ENCODE data around the gene MAP2K4.

Gene MAP2K4

DNA sequence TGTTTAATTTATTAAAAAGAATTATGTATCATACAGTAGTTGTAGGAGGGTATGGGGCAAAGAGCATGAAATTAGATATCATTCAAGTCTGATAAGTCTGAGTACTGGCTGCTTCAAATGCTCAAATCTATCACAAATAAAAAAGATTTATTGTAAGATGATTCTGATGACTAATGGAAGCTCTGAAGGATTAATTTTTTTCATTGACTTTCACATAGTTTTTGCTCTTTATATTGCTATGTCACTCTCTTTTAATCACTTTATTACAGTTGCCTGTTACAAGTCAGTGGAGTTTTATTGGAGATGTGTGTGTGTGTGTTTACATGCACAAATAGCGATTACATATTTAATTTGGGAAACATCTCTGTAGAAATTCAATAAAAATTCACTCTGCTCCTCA lies 15.0 kb downstream of the MAP2K4 start:
- Histone ChIP-seq H3K4me1 (ENCODE audit: control insufficient read depth, insufficient read depth, low read depth, low read length) (no peaks in the 10 kb centered on the region), H3K27me3 (ENCODE audit: control insufficient read depth in 1 of 2, insufficient read depth in 1 of 2, low read length in 2 of 2) (no peaks in the 10 kb centered on the region), H3K79me1 (replicated peaks; ENCODE audit: low read length, poor library complexity, severe bottlenecking) (peaks cover 12% of the 10 kb centered on the region), H3K14ac (ENCODE audit: low read length in 2 of 2) (no peak overlapping the region), H2AFZ (ENCODE audit: low read depth, low read length) (no peak overlapping the region), H3K27ac (ENCODE audit: low read length, poor library complexity, severe bottlenecking) (no peak overlapping the region), H3K23ac (ENCODE audit: low read length in 2 of 2) (no peak overlapping the region), H4K8ac (ENCODE audit: low read length) (no peak overlapping the region), H3K9me3 (ENCODE audit: control insufficient read depth, low read length) (no peaks in the 10 kb centered on the region), H3K36me3 (ENCODE audit: control insufficient read depth in 1 of 2, insufficient read depth in 2 of 2, low read depth in 1 of 2, low read length in 2 of 2) (peaks cover 0 to 7% of the 10 kb centered on the region in 2 experiments), H3K9ac (ENCODE audit: low read length) (no peak overlapping the region), H2BK15ac (ENCODE audit: low read depth, poor library complexity, severe bottlenecking) (no peak overlapping the region), H3K4me3 (ENCODE audit: insufficient read depth in 1 of 2, low read depth in 1 of 2, low read length in 2 of 2) (no peak overlapping the region), H3K4me2 (ENCODE audit: low read length, poor library complexity, severe bottlenecking) (no peak overlapping the region), H4K91ac (ENCODE audit: low read length) (no peak overlapping the region), H2BK12ac (ENCODE audit: low read length in 2 of 2) (no peak overlapping the region), H2AK5ac (ENCODE audit: low read length, severe bottlenecking) (no peak overlapping the region), H2BK120ac (ENCODE audit: low read depth, low read length) (no peak overlapping the region), H3K18ac (ENCODE audit: low read depth in 1 of 2, low read length in 2 of 2) (no peak overlapping the region), H2BK5ac (ENCODE audit: low read depth, low read length, poor library complexity, severe bottlenecking) (no peak overlapping the region), H3K4ac (ENCODE audit: low read depth in 1 of 2, low read length in 2 of 2) (no peak overlapping the region)
- DNase-seq, result no peak
- WGBS, result no CpG with 5 or more reads among the region's 1 CpG

DNA sequence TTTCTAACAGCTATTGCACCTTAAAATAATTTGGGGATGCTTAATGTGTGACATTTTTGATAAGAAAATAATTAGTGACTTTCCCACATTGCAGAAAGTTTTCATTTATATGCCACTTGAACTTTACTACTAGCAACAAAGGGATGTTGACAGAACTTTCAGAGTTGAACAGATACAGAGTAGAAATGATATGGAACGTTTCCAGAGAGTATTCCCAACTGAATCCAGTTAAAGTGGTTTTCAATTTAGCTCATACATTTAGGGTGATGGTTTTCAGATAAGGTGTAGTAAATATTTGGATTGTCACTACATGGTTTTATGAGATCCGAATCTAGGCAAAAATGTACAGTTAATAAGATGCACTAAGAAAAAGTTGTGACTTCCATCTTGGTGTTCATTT lies 17.3 kb downstream of the MAP2K4 start:
- 76% methylated on average over 2 of the region's 2 CpGs for WGBS
- Histone ChIP-seq H3K79me1 (replicated peaks; ENCODE audit: low read length, poor library complexity, severe bottlenecking) (peaks cover 8% of the 10 kb centered on the region), H4K8ac (ENCODE audit: low read length) (no peak overlapping the region), H2AFZ (ENCODE audit: low read depth, low read length) (no peak overlapping the region), H3K36me3 (ENCODE audit: control insufficient read depth in 1 of 2, insufficient read depth in 2 of 2, low read depth in 1 of 2, low read length in 2 of 2) (peaks cover 0 to 7% of the 10 kb centered on the region in 2 experiments), H3K4ac (ENCODE audit: low read depth in 1 of 2, low read length in 2 of 2) (no peak overlapping the region), H3K23ac (ENCODE audit: low read length in 2 of 2) (no peak overlapping the region), H3K27me3 (ENCODE audit: control insufficient read depth in 1 of 2, insufficient read depth in 1 of 2, low read length in 2 of 2) (no peaks in the 10 kb centered on the region), H3K9ac (ENCODE audit: low read length) (no peak overlapping the region), H2BK120ac (ENCODE audit: low read depth, low read length) (no peak overlapping the region), H3K4me1 (ENCODE audit: control insufficient read depth, insufficient read depth, low read depth, low read length) (no peaks in the 10 kb centered on the region), H2BK5ac (ENCODE audit: low read depth, low read length, poor library complexity, severe bottlenecking) (no peak overlapping the region), H3K9me3 (ENCODE audit: control insufficient read depth, low read length) (no peaks in the 10 kb centered on the region), H4K91ac (ENCODE audit: low read length) (no peak overlapping the region), H2BK15ac (ENCODE audit: low read depth, poor library complexity, severe bottlenecking) (no peak overlapping the region), H3K4me2 (ENCODE audit: low read length, poor library complexity, severe bottlenecking) (no peak overlapping the region), H3K14ac (ENCODE audit: low read length in 2 of 2) (no peak overlapping the region), H3K27ac (ENCODE audit: low read length, poor library complexity, severe bottlenecking) (no peak overlapping the region), H2AK5ac (ENCODE audit: low read length, severe bottlenecking) (no peak overlapping the region), H2BK12ac (ENCODE audit: low read length in 2 of 2) (no peak overlapping the region), H3K18ac (ENCODE audit: low read depth in 1 of 2, low read length in 2 of 2) (no peak overlapping the region), H3K4me3 (ENCODE audit: insufficient read depth in 1 of 2, low read depth in 1 of 2, low read length in 2 of 2) (no peak overlapping the region)
- no peak for DNase-seq

- no peaks in the 10 kb centered on the region for H3K9me3 ChIP-seq (ENCODE audit: control insufficient read depth, low read length)
- H2AFZ ChIP-seq (ENCODE audit: low read depth, low read length), result no peak overlapping the region
- H3K4ac ChIP-seq (ENCODE audit: low read depth in 1 of 2, low read length in 2 of 2), result no peak overlapping the region
- H3K36me3 ChIP-seq (ENCODE audit: control insufficient read depth in 1 of 2, insufficient read depth in 2 of 2, low read depth in 1 of 2, low read length in 2 of 2), result no peaks in the 10 kb centered on the region
- no peaks in the 10 kb centered on the region for H3K4me1 ChIP-seq (ENCODE audit: control insufficient read depth, insufficient read depth, low read depth, low read length)
- no peak overlapping the region for H4K8ac ChIP-seq (ENCODE audit: low read length)
- no peak overlapping the region for H3K18ac ChIP-seq (ENCODE audit: low read depth in 1 of 2, low read length in 2 of 2)
- no peak overlapping the region for H3K14ac ChIP-seq (ENCODE audit: low read length in 2 of 2)
- no peak overlapping the region for H2BK15ac ChIP-seq (ENCODE audit: low read depth, poor library complexity, severe bottlenecking)
- 93% methylated on average over 3 of the region's 3 CpGs for WGBS
- no peak overlapping the region for H3K27ac ChIP-seq (ENCODE audit: low read length, poor library complexity, severe bottlenecking)
- DNase-seq, result no peak
- no peak overlapping the region for H3K4me2 ChIP-seq (ENCODE audit: low read length, poor library complexity, severe bottlenecking)
- no peak overlapping the region for H3K23ac ChIP-seq (ENCODE audit: low read length in 2 of 2)
- no peak overlapping the region for H3K9ac ChIP-seq (ENCODE audit: low read length)
- H2BK5ac ChIP-seq (ENCODE audit: low read depth, low read length, poor library complexity, severe bottlenecking), result no peak overlapping the region
- no peak overlapping the region for H2AK5ac ChIP-seq (ENCODE audit: low read length, severe bottlenecking)
- no peak overlapping the region for H2BK12ac ChIP-seq (ENCODE audit: low read length in 2 of 2)
- H3K4me3 ChIP-seq (ENCODE audit: insufficient read depth in 1 of 2, low read depth in 1 of 2, low read length in 2 of 2), result no peak overlapping the region
- H4K91ac ChIP-seq (ENCODE audit: low read length), result no peak overlapping the region
- H2BK120ac ChIP-seq (ENCODE audit: low read depth, low read length), result no peak overlapping the region
- H3K79me1 ChIP-seq (replicated peaks; ENCODE audit: low read length, poor library complexity, severe bottlenecking), result peaks cover 11% of the 10 kb centered on the region
- H3K27me3 ChIP-seq (ENCODE audit: control insufficient read depth in 1 of 2, insufficient read depth in 1 of 2, low read length in 2 of 2), result no peaks in the 10 kb centered on the region
Observed at GRCh38 chr17:12040478-12040877, 19.8 kb downstream of the MAP2K4 start.

GRCh38 chr17:12041312-12041711 lies 20.6 kb downstream of the MAP2K4 start:
- no peak overlapping the region for H3K4me2 ChIP-seq (ENCODE audit: low read length, poor library complexity, severe bottlenecking)
- H3K79me1 ChIP-seq (replicated peaks; ENCODE audit: low read length, poor library complexity, severe bottlenecking), result peaks cover 13% of the 10 kb centered on the region
- no peak overlapping the region for H3K23ac ChIP-seq (ENCODE audit: low read length in 2 of 2)
- no peak overlapping the region for H3K27ac ChIP-seq (ENCODE audit: low read length, poor library complexity, severe bottlenecking)
- no peak overlapping the region for H2AFZ ChIP-seq (ENCODE audit: low read depth, low read length)
- H3K27me3 ChIP-seq (ENCODE audit: control insufficient read depth in 1 of 2, insufficient read depth in 1 of 2, low read length in 2 of 2), result no peaks in the 10 kb centered on the region
- H2BK12ac ChIP-seq (ENCODE audit: low read length in 2 of 2), result no peak overlapping the region
- H3K9ac ChIP-seq (ENCODE audit: low read length), result peak overlapping the region; percentile 4
- peak; percentile 72 for DNase-seq
- WGBS, result no CpG with 5 or more reads among the region's 3 CpGs
- no peak overlapping the region for H3K14ac ChIP-seq (ENCODE audit: low read length in 2 of 2)
- H2BK5ac ChIP-seq (ENCODE audit: low read depth, low read length, poor library complexity, severe bottlenecking), result no peak overlapping the region
- no peaks in the 10 kb centered on the region for H3K9me3 ChIP-seq (ENCODE audit: control insufficient read depth, low read length)
- H2BK120ac ChIP-seq (ENCODE audit: low read depth, low read length), result no peak overlapping the region
- no peak overlapping the region for H4K8ac ChIP-seq (ENCODE audit: low read length)
- no peaks in the 10 kb centered on the region for H3K4me1 ChIP-seq (ENCODE audit: control insufficient read depth, insufficient read depth, low read depth, low read length)
- no peak overlapping the region for H2AK5ac ChIP-seq (ENCODE audit: low read length, severe bottlenecking)
- H3K36me3 ChIP-seq (ENCODE audit: control insufficient read depth in 1 of 2, insufficient read depth in 2 of 2, low read depth in 1 of 2, low read length in 2 of 2), result no peaks in the 10 kb centered on the region
- no peak overlapping the region for H4K91ac ChIP-seq (ENCODE audit: low read length)
- H2BK15ac ChIP-seq (ENCODE audit: low read depth, poor library complexity, severe bottlenecking), result no peak overlapping the region
- peak overlapping the region in 1 of 2 experiments; percentile 48 for H3K4me3 ChIP-seq (ENCODE audit: insufficient read depth in 1 of 2, low read depth in 1 of 2, low read length in 2 of 2)
- no peak overlapping the region for H3K18ac ChIP-seq (ENCODE audit: low read depth in 1 of 2, low read length in 2 of 2)
- no peak overlapping the region for H3K4ac ChIP-seq (ENCODE audit: low read depth in 1 of 2, low read length in 2 of 2)
